GM12872 (cell line): ENCODE results near the gene PLPP3.

ENCODE experiments used
- CTCF ChIP-seq: IDR thresholded peaks from 3 replicates; pipeline ENCODE4 v1.5.1; 2011; ENCODE audit warnings: low read depth, mild to moderate bottlenecking, low read length, moderate library complexity; ENCODE audit not compliant: insufficient read depth

PLPP3 gene

GRCh38 chr1:56496821-56497772 lies 82.3 kb downstream of the PLPP3 start:
- no peak for TF ChIP-seq CTCF

- TF ChIP-seq CTCF: no peak
Observed at GRCh38 chr1:56496158-56496557, 83.2 kb downstream of the PLPP3 start.

- TF ChIP-seq CTCF: no peak
Observed at GRCh38 chr1:56495538-56495937, 83.8 kb downstream of the PLPP3 start.

GRCh38 chr1:56494306-56494705 lies 85.1 kb downstream of the PLPP3 start:
- TF ChIP-seq CTCF: no peak

- no peak for TF ChIP-seq CTCF
Observed at GRCh38 chr1:56493826-56494225, 85.5 kb downstream of the PLPP3 start.

- TF ChIP-seq CTCF: no peak
Observed at GRCh38 chr1:56491441-56491840, 87.9 kb downstream of the PLPP3 start.

GRCh38 chr1:56490619-56491018 lies 88.7 kb downstream of the PLPP3 start:
- TF ChIP-seq CTCF: no peak
